Middle frontal gyrus (tissue), 1 donor: ENCODE results near the gene TRA2B.

Source experiments
- DNase-seq: peaks from one replicate; pipeline ENCODE4 v3.0.0-alpha.2; 2015; ENCODE audit warnings: low spot score; ENCODE audit errors: extremely low spot score

TRA2B gene

DNA sequence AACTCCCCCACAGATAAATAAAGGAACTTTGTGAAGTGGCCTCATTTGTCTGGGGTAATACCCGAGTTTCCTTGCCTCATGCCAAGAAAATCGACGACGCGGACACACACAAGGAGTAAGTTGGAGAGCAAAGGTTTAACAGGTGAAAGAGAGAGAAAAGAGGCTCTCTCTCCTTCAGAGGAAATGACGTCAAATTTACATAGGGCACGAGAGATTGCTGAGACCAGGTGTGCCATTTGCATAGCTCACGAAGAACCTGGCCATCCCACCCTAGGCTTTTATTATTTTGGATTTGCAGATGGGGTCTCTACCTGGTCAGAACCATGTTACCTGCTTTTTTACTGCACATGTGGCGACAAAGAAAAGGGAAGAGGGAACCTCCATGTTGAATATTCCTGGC lies 63.7 kb downstream of the TRA2B start:
- no peak for DNase-seq

DNA sequence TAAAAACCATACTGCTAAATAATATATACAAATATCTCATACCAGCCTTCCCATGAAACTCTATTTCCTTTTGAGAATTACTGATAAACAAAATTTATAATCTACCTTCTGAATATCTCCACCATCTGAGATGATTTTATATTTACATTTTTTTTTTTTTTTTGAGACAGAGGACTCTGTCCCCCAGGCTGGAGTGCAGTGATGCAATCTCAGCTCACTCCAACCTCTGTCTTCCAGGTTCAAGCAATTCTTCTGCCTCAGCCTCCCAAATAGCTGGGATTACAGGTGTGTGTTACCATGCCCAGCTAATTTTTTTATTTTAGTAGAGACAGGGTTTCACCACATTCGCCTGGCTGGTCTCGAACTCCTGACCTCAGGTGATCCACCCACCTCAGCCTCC lies 70.2 kb downstream of the TRA2B start:
- DNase-seq: no peak

DNA sequence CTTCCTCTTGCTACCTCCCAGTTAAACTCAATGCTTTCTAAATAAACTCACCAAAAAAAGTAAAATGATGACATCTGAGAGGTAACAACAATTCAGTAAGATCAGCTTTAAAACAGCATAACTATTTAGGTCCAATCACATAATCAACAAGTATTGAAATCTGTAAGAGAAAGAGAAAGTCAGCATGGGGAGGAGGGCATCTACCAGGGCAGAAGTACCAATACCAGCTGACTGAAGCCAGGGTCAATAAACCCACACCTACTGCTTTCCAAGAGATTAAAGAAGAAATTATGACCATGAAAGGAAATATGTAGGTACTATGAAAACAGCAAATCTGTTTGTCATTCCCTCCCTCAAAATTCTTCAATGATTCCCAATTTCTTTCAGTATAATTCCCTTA lies 70.8 kb downstream of the TRA2B start:
- no peak for DNase-seq

DNA sequence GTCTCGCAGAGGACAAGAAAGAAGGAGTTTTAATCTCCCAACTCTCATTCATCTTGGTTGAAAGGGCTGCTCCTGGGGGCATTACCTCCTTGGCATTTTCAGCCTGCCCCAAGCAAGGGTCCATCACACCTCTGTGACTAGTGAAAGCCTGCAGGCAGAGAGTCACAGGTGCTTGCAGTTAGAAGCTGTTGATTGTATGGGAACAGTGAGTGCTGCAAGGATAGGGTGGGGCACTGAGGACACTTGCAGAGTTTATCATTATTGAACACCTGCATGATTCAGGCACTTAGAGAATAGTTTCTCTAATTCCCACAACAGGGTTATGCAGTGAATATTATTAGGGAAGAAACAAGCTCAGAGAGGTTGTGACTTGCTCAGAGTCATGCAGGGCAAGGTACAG lies 71.3 kb downstream of the TRA2B start:
- DNase-seq: no peak
